Activated CD4-positive, alpha-beta T cell treated with anti-CD3 and anti-CD28 coated beads, Interleukin-2, amount 10 ng/mL, durations not matched to agents 24 days and 14 days (primary cell): Measurements from ENCODE around the gene SLK. TPM values are rescaled to one million over a fixed set of nuclear protein-coding genes. Genes with fewer than 3 reads are reported as not detected.

Experiments
- DNase-seq: peaks from one replicate; pipeline ENCODE4 v3.0.0; 2022
- H3K27ac Mint-ChIP-seq: one replicate; pipeline ENCODE4 v1.8.0; 2022; ENCODE audit warnings: mild to moderate bottlenecking, mixed read lengths
- H3K27me3 Mint-ChIP-seq: one replicate; pipeline ENCODE4 v1.8.0; 2022; ENCODE audit warnings: mixed read lengths
- H3K36me3 Mint-ChIP-seq: one replicate; pipeline ENCODE4 v1.8.0; 2022; ENCODE audit warnings: low read depth, mild to moderate bottlenecking, mixed read lengths
- H3K4me1 Mint-ChIP-seq: one replicate; pipeline ENCODE4 v1.8.0; 2021; ENCODE audit warnings: mixed read lengths
- H3K4me3 Mint-ChIP-seq: one replicate; pipeline ENCODE4 v1.8.0; 2022; ENCODE audit warnings: mild to moderate bottlenecking, moderate library complexity, mixed read lengths
- H3K9me3 Mint-ChIP-seq: one replicate; pipeline ENCODE4 v1.8.0; 2021; ENCODE audit warnings: mixed read lengths
- intact Hi-C: fragments of 100-400 bp; cut with micrococcal nuclease; formaldehyde crosslinking; loops from one replicate; pipeline ENCODE4 v1.15.1; 2023
- total RNA-seq: library from RNA; stranded (reverse); gene quantifications from 2 replicates; pipeline ENCODE4 v1.2.3, GENCODE V29; 2022

Gene SLK
- total RNA-seq, 1 donor from 2014 or later, result 27.1 TPM

DNA sequence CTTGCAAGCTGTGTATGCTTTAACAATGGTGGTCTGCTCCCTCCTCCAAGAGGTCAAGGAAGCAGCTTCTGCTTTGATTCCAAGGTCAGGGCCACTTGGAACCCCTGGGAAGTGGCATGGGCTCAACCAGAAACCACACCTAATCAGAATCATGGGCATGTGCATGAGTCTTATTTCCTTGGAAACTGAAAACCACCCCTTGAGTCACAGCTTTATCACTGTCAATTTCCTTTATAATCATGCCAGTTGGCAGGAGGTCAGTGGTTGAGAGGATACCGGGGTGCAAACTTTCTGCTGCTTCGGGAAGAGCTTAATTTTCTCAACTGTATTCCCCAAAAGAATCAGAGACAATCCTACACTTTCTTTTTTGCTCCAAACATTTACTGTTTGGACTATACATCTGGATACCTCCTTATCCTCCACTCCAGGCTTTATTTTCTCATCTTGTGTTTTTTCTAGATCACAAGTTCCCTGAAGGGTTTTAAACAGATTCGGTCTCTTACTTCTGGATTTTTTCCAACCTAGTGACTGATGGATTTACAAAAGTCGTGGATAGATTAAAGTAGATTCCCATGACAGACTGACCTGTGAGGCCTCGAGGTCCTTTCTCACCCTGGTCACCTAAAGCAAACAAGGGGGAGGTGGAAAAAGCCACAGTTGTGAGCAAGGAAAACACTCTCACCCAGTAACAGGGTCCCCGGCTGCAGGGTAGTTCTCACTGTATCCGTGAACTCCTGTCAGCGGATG is 82.7 kb downstream of the SLK start:
- H3K27me3 Mint-ChIP-seq, result peaks cover 5% of the 10 kb centered on the region
- peaks cover 2% of the 10 kb centered on the region for H3K4me1 Mint-ChIP-seq
- H3K4me3 Mint-ChIP-seq, result no peak overlapping the region
- no peak for DNase-seq
- intact Hi-C loops, result no loop called here
- no peaks in the 10 kb centered on the region for H3K36me3 Mint-ChIP-seq
- H3K27ac Mint-ChIP-seq, result no peak overlapping the region
- H3K9me3 Mint-ChIP-seq, result no peaks in the 10 kb centered on the region

- Mint-ChIP-seq H3K4me3 (no peak overlapping the region), H3K9me3 (no peaks in the 10 kb centered on the region), H3K4me1 (peaks cover 2% of the 10 kb centered on the region), H3K27ac (no peak overlapping the region), H3K36me3 (no peaks in the 10 kb centered on the region), H3K27me3 (peaks cover 5% of the 10 kb centered on the region)
- DNase-seq, result no peak
- intact Hi-C loops, result no loop called here
Observed at GRCh38 chr10:104052431-104052830, 85.5 kb downstream of the SLK start.

- H3K27ac Mint-ChIP-seq, result no peak overlapping the region
- H3K27me3 Mint-ChIP-seq, result peaks cover 3% of the 10 kb centered on the region
- H3K4me3 Mint-ChIP-seq, result no peak overlapping the region
- peaks cover 2% of the 10 kb centered on the region for H3K4me1 Mint-ChIP-seq
- intact Hi-C loops, result no loop called here
- no peaks in the 10 kb centered on the region for H3K36me3 Mint-ChIP-seq
- H3K9me3 Mint-ChIP-seq, result no peaks in the 10 kb centered on the region
- DNase-seq, result no peak
Observed at GRCh38 chr10:104053201-104053600, 86.3 kb downstream of the SLK start.

GRCh38 chr10:104054430-104054829 is 87.5 kb downstream of the SLK start:
- H3K4me3 Mint-ChIP-seq, result no peak overlapping the region
- H3K27ac Mint-ChIP-seq, result no peak overlapping the region
- no peak for DNase-seq
- intact Hi-C loops, result no loop called here
- H3K36me3 Mint-ChIP-seq, result no peaks in the 10 kb centered on the region
- no peaks in the 10 kb centered on the region for H3K9me3 Mint-ChIP-seq
- peaks cover under 1% of the 10 kb centered on the region for H3K4me1 Mint-ChIP-seq
- H3K27me3 Mint-ChIP-seq, result no peaks in the 10 kb centered on the region

GRCh38 chr10:104056619-104057273 is 89.8 kb downstream of the SLK start:
- Mint-ChIP-seq H3K27me3 (peaks cover 3% of the 10 kb centered on the region), H3K27ac (no peak overlapping the region), H3K9me3 (no peaks in the 10 kb centered on the region), H3K4me3 (no peak overlapping the region), H3K4me1 (no peaks in the 10 kb centered on the region), H3K36me3 (no peaks in the 10 kb centered on the region)
- no peak for DNase-seq
- intact Hi-C loops, result no loop called here

GRCh38 chr10:104057717-104058116 is 90.8 kb downstream of the SLK start:
- intact Hi-C loops, result no loop called here
- Mint-ChIP-seq H3K4me1 (no peaks in the 10 kb centered on the region), H3K36me3 (no peaks in the 10 kb centered on the region), H3K27me3 (peaks cover 3% of the 10 kb centered on the region), H3K9me3 (no peaks in the 10 kb centered on the region), H3K27ac (no peak overlapping the region), H3K4me3 (no peak overlapping the region)
- no peak for DNase-seq

GRCh38 chr10:104059364-104059763 is 92.4 kb downstream of the SLK start:
- no peak overlapping the region for H3K27ac Mint-ChIP-seq
- intact Hi-C loops, result no loop called here

GRCh38 chr10:104061196-104061595 is 94.3 kb downstream of the SLK start:
- DNase-seq, result no peak
- H3K27ac Mint-ChIP-seq, result no peak overlapping the region
- no peaks in the 10 kb centered on the region for H3K4me1 Mint-ChIP-seq
- no peaks in the 10 kb centered on the region for H3K9me3 Mint-ChIP-seq
- H3K27me3 Mint-ChIP-seq, result peaks cover 20% of the 10 kb centered on the region
- no peak overlapping the region for H3K4me3 Mint-ChIP-seq
- H3K36me3 Mint-ChIP-seq, result no peaks in the 10 kb centered on the region
- intact Hi-C loops, result no loop called here

More at GRCh38 chr10:104059364-104059763, 92.4 kb downstream of the SLK start:
- no peaks in the 10 kb centered on the region for H3K36me3 Mint-ChIP-seq
- H3K4me1 Mint-ChIP-seq, result no peaks in the 10 kb centered on the region
- H3K27me3 Mint-ChIP-seq, result peaks cover 10% of the 10 kb centered on the region
- H3K9me3 Mint-ChIP-seq, result no peaks in the 10 kb centered on the region
- H3K4me3 Mint-ChIP-seq, result no peak overlapping the region
- no peak for DNase-seq

- Mint-ChIP-seq H3K27ac (no peak overlapping the region), H3K27me3 (peaks cover 36% of the 10 kb centered on the region)
- intact Hi-C loops, result no loop called here
Observed at GRCh38 chr10:104065748-104066147, 98.8 kb downstream of the SLK start.

DNA sequence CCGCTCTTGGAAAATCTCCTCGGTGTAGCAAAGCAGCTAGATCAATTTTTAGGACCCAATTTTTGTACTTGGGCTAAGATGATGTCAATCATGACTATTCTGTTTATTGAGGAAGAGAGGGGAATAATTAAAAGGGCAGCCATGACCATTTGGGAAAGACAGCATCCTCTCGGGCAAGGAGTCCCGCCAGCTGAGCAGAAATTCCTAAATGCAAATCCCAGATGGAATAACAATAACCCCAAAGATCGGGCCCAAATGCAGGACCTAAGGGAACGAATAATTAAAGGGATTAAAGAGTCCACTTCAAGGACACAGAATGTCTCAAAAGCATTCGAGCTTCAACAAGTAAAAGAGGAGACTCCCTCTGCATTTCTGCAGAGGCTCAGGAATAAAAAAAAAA is 100.0 kb downstream of the SLK start:
- DNase-seq, result no peak
- Mint-ChIP-seq H3K4me3 (no peak overlapping the region), H3K4me1 (no peaks in the 10 kb centered on the region), H3K27me3 (peaks cover 38% of the 10 kb centered on the region), H3K36me3 (no peaks in the 10 kb centered on the region), H3K27ac (no peak overlapping the region), H3K9me3 (no peaks in the 10 kb centered on the region)
- intact Hi-C loops, result no loop called here

More at GRCh38 chr10:104065748-104066147, 98.8 kb downstream of the SLK start:
- Mint-ChIP-seq H3K4me3 (no peak overlapping the region), H3K36me3 (no peaks in the 10 kb centered on the region), H3K4me1 (no peaks in the 10 kb centered on the region), H3K9me3 (no peaks in the 10 kb centered on the region)
- DNase-seq, result no peak

DNA sequence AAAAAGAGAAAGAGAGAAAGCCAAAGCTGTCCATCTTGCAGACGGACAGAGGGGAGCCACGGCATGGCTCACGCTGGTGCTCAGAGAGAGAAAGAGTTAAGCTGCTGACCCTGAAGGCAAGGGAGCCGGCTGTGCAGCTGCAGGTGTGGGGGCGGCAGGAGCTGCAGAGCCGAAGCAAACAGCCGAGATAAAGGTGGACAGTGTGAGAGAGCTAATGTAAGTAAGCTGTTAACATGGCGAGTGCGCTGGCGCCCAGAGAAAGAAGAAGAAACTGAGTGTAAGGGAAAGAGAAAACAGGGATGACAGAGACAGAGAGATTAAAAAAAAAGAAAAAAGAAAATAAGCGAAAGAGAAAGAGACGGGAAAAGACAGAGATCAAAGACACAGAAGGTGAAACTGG is 100.6 kb downstream of the SLK start:
- intact Hi-C loops, result no loop called here
- Mint-ChIP-seq H3K4me3 (no peak overlapping the region), H3K4me1 (no peaks in the 10 kb centered on the region), H3K36me3 (no peaks in the 10 kb centered on the region), H3K27ac (no peak overlapping the region), H3K27me3 (peaks cover 38% of the 10 kb centered on the region), H3K9me3 (no peaks in the 10 kb centered on the region)
- no peak for DNase-seq

DNA sequence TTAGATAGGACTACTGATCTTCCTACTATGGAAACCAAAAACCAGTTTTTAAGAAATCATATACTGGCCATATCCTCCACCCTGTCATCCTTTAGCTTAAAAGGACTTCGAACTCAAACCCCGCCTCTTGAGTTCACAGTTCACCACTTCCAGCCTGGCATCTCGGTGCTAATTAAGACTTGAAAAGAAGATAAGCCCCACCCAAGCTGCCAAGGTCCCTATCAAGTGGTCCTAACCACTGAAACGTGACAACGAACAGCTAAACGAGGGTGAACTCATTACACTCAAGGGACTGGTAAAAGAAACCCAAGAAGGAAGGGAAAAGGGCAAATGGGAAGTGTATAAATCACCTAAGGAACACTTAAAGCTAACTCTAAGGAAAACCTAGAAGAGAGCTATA is 102.7 kb downstream of the SLK start:
- DNase-seq, result no peak
- peaks cover 32% of the 10 kb centered on the region for H3K27me3 Mint-ChIP-seq
- H3K27ac Mint-ChIP-seq, result no peak overlapping the region

DNA sequence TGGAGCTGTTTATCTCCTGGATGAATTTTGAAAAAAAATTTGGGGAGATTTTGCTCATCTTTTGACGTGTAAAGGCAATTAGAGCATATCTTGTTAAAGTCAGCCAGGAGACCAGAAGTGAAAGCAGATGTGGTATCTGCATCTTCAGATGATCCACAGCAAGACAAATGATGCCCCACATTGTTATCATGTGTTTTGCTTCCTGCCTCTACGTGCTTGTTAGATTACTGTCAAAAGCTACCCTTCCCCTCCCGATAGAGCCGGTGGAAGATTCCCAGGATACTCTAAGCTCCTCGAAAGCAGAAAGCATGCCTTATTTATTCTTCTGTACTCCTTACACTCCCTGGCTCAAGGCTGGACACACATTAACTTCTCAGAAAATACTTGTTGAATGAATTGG is 105.8 kb downstream of the SLK start:
- Mint-ChIP-seq H3K27me3 (peaks cover 14% of the 10 kb centered on the region), H3K4me1 (no peaks in the 10 kb centered on the region), H3K27ac (no peak overlapping the region), H3K36me3 (no peaks in the 10 kb centered on the region), H3K4me3 (no peak overlapping the region), H3K9me3 (no peaks in the 10 kb centered on the region)
- no peak for DNase-seq
- intact Hi-C loops, result no loop called here

More for the DNA sequence above, 102.7 kb downstream of the SLK start:
- Mint-ChIP-seq H3K4me1 (no peaks in the 10 kb centered on the region), H3K4me3 (no peak overlapping the region), H3K36me3 (no peaks in the 10 kb centered on the region), H3K9me3 (no peaks in the 10 kb centered on the region)
- intact Hi-C loops, result no loop called here

DNA sequence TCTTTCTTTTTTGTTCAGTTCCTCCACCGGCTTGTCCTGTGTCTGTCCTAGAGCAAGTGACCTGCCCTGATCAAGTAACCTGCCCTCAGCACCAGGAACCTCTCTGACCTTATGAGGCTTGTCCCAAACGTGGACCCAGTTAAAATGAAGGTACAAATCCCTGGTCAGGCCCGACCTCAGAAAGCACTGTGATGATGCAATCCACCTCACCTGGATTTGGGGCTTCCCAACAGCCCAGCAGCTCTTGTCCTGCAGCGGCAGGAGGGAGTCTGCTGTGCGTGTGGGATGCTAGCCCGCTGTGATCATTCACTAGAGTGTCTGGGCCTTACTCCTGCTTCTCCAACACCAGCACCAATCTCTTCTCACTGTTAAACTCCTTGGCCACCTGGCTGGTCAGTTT is 107.6 kb downstream of the SLK start:
- no peaks in the 10 kb centered on the region for H3K4me1 Mint-ChIP-seq
- peaks cover 8% of the 10 kb centered on the region for H3K27me3 Mint-ChIP-seq
- H3K9me3 Mint-ChIP-seq, result no peaks in the 10 kb centered on the region
- no peaks in the 10 kb centered on the region for H3K36me3 Mint-ChIP-seq
- H3K4me3 Mint-ChIP-seq, result no peak overlapping the region
- intact Hi-C loops, result no loop called here
- DNase-seq, result no peak
- H3K27ac Mint-ChIP-seq, result no peak overlapping the region
